HG02610 (cell line): ENCODE data around the gene ARHGAP8.

Experiments used
- ATAC-seq: cut with Tn5 transposase; IDR thresholded peaks from one replicate; pipeline ENCODE4 v1.9.1; 2021; ENCODE audit warnings: mild to moderate bottlenecking, moderate library complexity; ENCODE audit not compliant: unreplicated experiment

The ARHGAP8 gene

GRCh38 chr22:44823806-44824205 is 71.4 kb downstream of the ARHGAP8 start:
- ATAC-seq, result no peak

- ATAC-seq, result no peak
Observed at GRCh38 chr22:44824271-44824670, 71.9 kb downstream of the ARHGAP8 start.

- no peak for ATAC-seq
Observed at GRCh38 chr22:44825310-44826150, 73.2 kb downstream of the ARHGAP8 start.

- no peak for ATAC-seq
Observed at GRCh38 chr22:44827666-44828190, 75.4 kb downstream of the ARHGAP8 start.

GRCh38 chr22:44828193-44828592 is 75.8 kb downstream of the ARHGAP8 start:
- no peak for ATAC-seq

- no peak for ATAC-seq
Observed at GRCh38 chr22:44831885-44832284, 79.5 kb downstream of the ARHGAP8 start.

GRCh38 chr22:44834065-44834464 is 81.7 kb downstream of the ARHGAP8 start:
- ATAC-seq, result no peak

GRCh38 chr22:44837481-44837880 is 85.1 kb downstream of the ARHGAP8 start:
- ATAC-seq, result no peak

- no peak for ATAC-seq
Observed at GRCh38 chr22:44838316-44839016, 86.1 kb downstream of the ARHGAP8 start.

GRCh38 chr22:44839061-44839460 is 86.7 kb downstream of the ARHGAP8 start:
- ATAC-seq, result no peak

- ATAC-seq, result no peak
Observed at GRCh38 chr22:44839721-44840120, 87.3 kb downstream of the ARHGAP8 start.

- ATAC-seq, result no peak
Observed at GRCh38 chr22:44840611-44841322, 88.4 kb downstream of the ARHGAP8 start.

- no peak for ATAC-seq
Observed at GRCh38 chr22:44842417-44842816, 90.0 kb downstream of the ARHGAP8 start.

- ATAC-seq, result no peak
Observed at GRCh38 chr22:44845191-44845590, 92.8 kb downstream of the ARHGAP8 start.

GRCh38 chr22:44845796-44846720 is 93.7 kb downstream of the ARHGAP8 start:
- no peak for ATAC-seq

GRCh38 chr22:44846726-44847275 is 94.4 kb downstream of the ARHGAP8 start:
- no peak for ATAC-seq

- no peak for ATAC-seq
Observed at GRCh38 chr22:44847380-44847779, 95.0 kb downstream of the ARHGAP8 start.

GRCh38 chr22:44847892-44848291 is 95.5 kb downstream of the ARHGAP8 start:
- ATAC-seq, result no peak

- no peak for ATAC-seq
Observed at GRCh38 chr22:44848296-44848741, 95.9 kb downstream of the ARHGAP8 start.
